SU-DHL-6 (cell line): ENCODE measurements around the gene CFAP20DC.

ENCODE experiments used
- EZH2phosphoT487 ChIP-seq: fragments of 200-600 bp; sonication (generic), shearing (Covaris generic); conservative IDR thresholded peaks from 2 replicates; pipeline ENCODE4 v1.6.1; 2018; ENCODE audit warnings: mild to moderate bottlenecking, antibody characterized with exemption, low read length, moderate library complexity, mixed read lengths
- TF ChIP-seq, protein P1 (sequence below): fragments of 200-600 bp; sonication (generic); IDR thresholded peaks from one replicate; pipeline ENCODE4 v1.5.1; 2017; ENCODE audit warnings: antibody characterized with exemption, mild to moderate bottlenecking, low read length, moderate library complexity; ENCODE audit not compliant: insufficient read depth, poor library complexity, severe bottlenecking

GRCh38 chr3:58743296-58743695 is 306.5 kb downstream of the CFAP20DC start:
- TF ChIP-seq, protein P1, sequence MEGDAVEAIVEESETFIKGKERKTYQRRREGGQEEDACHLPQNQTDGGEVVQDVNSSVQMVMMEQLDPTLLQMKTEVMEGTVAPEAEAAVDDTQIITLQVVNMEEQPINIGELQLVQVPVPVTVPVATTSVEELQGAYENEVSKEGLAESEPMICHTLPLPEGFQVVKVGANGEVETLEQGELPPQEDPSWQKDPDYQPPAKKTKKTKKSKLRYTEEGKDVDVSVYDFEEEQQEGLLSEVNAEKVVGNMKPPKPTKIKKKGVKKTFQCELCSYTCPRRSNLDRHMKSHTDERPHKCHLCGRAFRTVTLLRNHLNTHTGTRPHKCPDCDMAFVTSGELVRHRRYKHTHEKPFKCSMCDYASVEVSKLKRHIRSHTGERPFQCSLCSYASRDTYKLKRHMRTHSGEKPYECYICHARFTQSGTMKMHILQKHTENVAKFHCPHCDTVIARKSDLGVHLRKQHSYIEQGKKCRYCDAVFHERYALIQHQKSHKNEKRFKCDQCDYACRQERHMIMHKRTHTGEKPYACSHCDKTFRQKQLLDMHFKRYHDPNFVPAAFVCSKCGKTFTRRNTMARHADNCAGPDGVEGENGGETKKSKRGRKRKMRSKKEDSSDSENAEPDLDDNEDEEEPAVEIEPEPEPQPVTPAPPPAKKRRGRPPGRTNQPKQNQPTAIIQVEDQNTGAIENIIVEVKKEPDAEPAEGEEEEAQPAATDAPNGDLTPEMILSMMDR: no peak
- TF ChIP-seq EZH2phosphoT487: no peak
